A549 (cell line): ENCODE results near the gene GARNL3. TPM values are rescaled to one million over a fixed set of nuclear protein-coding genes. Genes with fewer than 3 reads are reported as not detected.

Source experiments
- ATAC-seq, 2 experiments: fragments of 200-7000 bp in 1 of 2; fragments of >200 bp in 1 of 2; cut with Nextera tagmentation in 1 of 2; cut with Tn5 transposase in 1 of 2; 3 replicates each; pipeline versions ENCODE4 v1.8.0 to v1.9.1; 2018 to 2020; ENCODE audit warnings: mild to moderate bottlenecking in 1 of 2, moderate library complexity in 1 of 2
- CTCF ChIA-PET: fragments of 300-600 bp; sonication (Branson Sonifier 250); formaldehyde crosslinking; extraction: SDS; loops from one replicate; lab custom pipeline; 2021; ENCODE audit warnings: antibody characterized with exemption, inconsistent platforms; lab: Yijun Ruan, JAX
- POLR2A ChIA-PET: fragments of 350-600 bp; formaldehyde crosslinking; extraction: SDS; loops from one replicate; lab custom pipeline; 2021; ENCODE audit warnings: antibody characterized with exemption, inconsistent platforms; lab: Yijun Ruan, JAX
- DNase-seq, 2 experiments: peaks; one replicate each; pipeline versions ENCODE4 v3.0.0 to v3.0.0-alpha.2; 2011 to 2016; ENCODE audit warnings: low read depth in 1 of 2, low spot score in 1 of 2
- FAIRE-seq: peaks from 2 replicates; lab custom pipeline; 2011; peaks lifted over from hg19 to GRCh38; lab: Jason Lieb, UNC
- H3K27ac ChIP-seq, 2 experiments: fragments of >200 bp; sonication (Bioruptor Twin); formaldehyde crosslinking; 3 replicates each; pipeline ENCODE4 v1.5.1; 2016 to 2017
- H3K4me1 ChIP-seq: fragments of >200 bp; sonication (Bioruptor Twin); formaldehyde crosslinking; 3 replicates; pipeline ENCODE4 v1.6.1; 2016
- H3K4me2 ChIP-seq: fragments of >200 bp; sonication (Bioruptor Twin); formaldehyde crosslinking; 3 replicates; pipeline ENCODE4 v1.6.1; 2016
- H3K4me3 ChIP-seq: fragments of >200 bp; sonication (Bioruptor Twin); formaldehyde crosslinking; 3 replicates; pipeline ENCODE4 v1.5.1; 2016
- H3K9me3 ChIP-seq: fragments of >200 bp; sonication (Bioruptor Twin); formaldehyde crosslinking; 3 replicates; pipeline ENCODE4 v1.6.1; 2016
- BCL3 ChIP-seq: fragments of >200 bp; sonication (Bioruptor Twin); formaldehyde crosslinking; IDR thresholded peaks from 3 replicates; pipeline ENCODE4 v1.6.1; 2016
- CBX8 ChIP-seq: fragments of 200-600 bp; sonication (generic); IDR thresholded peaks from 2 replicates; pipeline ENCODE4 v1.6.1; 2016
- CEBPB ChIP-seq, 2 experiments: fragments of >200 bp in 1 of 2; sonication (Bioruptor Twin) in 1 of 2; formaldehyde crosslinking in 1 of 2; IDR thresholded peaks; 2 replicates each; pipeline ENCODE4 v1.6.1; 2012 to 2016
- CHD2 ChIP-seq: fragments of 150-350 bp; IDR thresholded peaks from 2 replicates; pipeline ENCODE4 v1.6.1; 2014; ENCODE audit warnings: low read length; ENCODE audit not compliant: partially characterized antibody
- CHD4 ChIP-seq: fragments of 200-600 bp; sonication (generic); IDR thresholded peaks from 2 replicates; pipeline ENCODE4 v1.6.1; 2016; ENCODE audit warnings: antibody characterized with exemption, mild to moderate bottlenecking, borderline replicate concordance
- EHMT2 ChIP-seq: fragments of 200-600 bp; sonication (generic); IDR thresholded peaks from 2 replicates; pipeline ENCODE4 v1.6.1; 2016; ENCODE audit warnings: antibody characterized with exemption, low read depth, mild to moderate bottlenecking, moderate library complexity
- FOSL2 ChIP-seq, 2 experiments: fragments of 450-650 bp in 1 of 2; fragments of >200 bp in 1 of 2; sonication (Bioruptor Twin) in 1 of 2; formaldehyde crosslinking; IDR thresholded peaks; 2 replicates each; pipeline versions ENCODE4 v1.5.0 to v1.6.1; 2016 to 2020; ENCODE audit warnings: mild to moderate bottlenecking in 1 of 2, moderate library complexity in 1 of 2
- FOXS1 ChIP-seq: fragments of 250-450 bp; sonication (Bioruptor Pico); IDR thresholded peaks from 2 replicates; pipeline ENCODE4 v1.5.0; 2020; ENCODE audit warnings: mild to moderate bottlenecking, moderate library complexity
- HDAC2 ChIP-seq: fragments of 200-600 bp; sonication (generic); IDR thresholded peaks from 2 replicates; pipeline ENCODE4 v1.6.1; 2016
- HEYL ChIP-seq: fragments of 250-450 bp; sonication (Bioruptor Pico); IDR thresholded peaks from 2 replicates; pipeline ENCODE4 v1.8.0; 2021; ENCODE audit warnings: mild to moderate bottlenecking, moderate library complexity
- HOXA7 ChIP-seq: fragments of 250-450 bp; sonication (Bioruptor Pico); IDR thresholded peaks from 2 replicates; pipeline ENCODE4 v1.5.0; 2020; ENCODE audit warnings: mild to moderate bottlenecking, moderate library complexity
- HOXB13 ChIP-seq: fragments of 250-450 bp; sonication (Bioruptor Pico); IDR thresholded peaks from 2 replicates; pipeline ENCODE4 v1.5.0; 2020; ENCODE audit warnings: low read depth, mild to moderate bottlenecking, moderate library complexity
- KDM1A ChIP-seq: fragments of 200-600 bp; sonication (generic); IDR thresholded peaks from 2 replicates; pipeline ENCODE4 v1.6.1; 2016; ENCODE audit warnings: low read depth, mild to moderate bottlenecking
- KDM5A ChIP-seq: fragments of 200-600 bp; sonication (generic); IDR thresholded peaks from 2 replicates; pipeline ENCODE4 v1.6.1; 2016; ENCODE audit warnings: antibody characterized with exemption, mild to moderate bottlenecking
- MAFK ChIP-seq: fragments of 450-650 bp; IDR thresholded peaks from 2 replicates; pipeline ENCODE4 v1.6.1; 2014; ENCODE audit not compliant: partially characterized antibody
- MAZ ChIP-seq: fragments of 150-350 bp; IDR thresholded peaks from 2 replicates; pipeline ENCODE4 v1.6.1; 2014; ENCODE audit warnings: antibody characterized with exemption, low read depth, low read length, borderline replicate concordance
- NFE2L2 ChIP-seq: fragments of 150-350 bp; conservative IDR thresholded peaks from 2 replicates; pipeline ENCODE4 v1.6.1; 2014; ENCODE audit warnings: low read length
- NPAS2 ChIP-seq: fragments of 250-450 bp; sonication (Bioruptor Pico); IDR thresholded peaks from 2 replicates; pipeline ENCODE4 v1.8.0; 2022; ENCODE audit warnings: mild to moderate bottlenecking, moderate library complexity, borderline replicate concordance
- POLR2A ChIP-seq: IDR thresholded peaks from 2 replicates; pipeline ENCODE4 v1.6.1; 2012; ENCODE audit warnings: mild to moderate bottlenecking, low read length
- RAD21 ChIP-seq, 2 experiments: fragments of >200 bp in 1 of 2; sonication (Bioruptor Twin) in 1 of 2; formaldehyde crosslinking in 1 of 2; IDR thresholded peaks in 1 of 2; conservative IDR thresholded peaks in 1 of 2; 2 replicates in 1 of 2; 3 replicates in 1 of 2; pipeline ENCODE4 v1.6.1; 2012 to 2018; ENCODE audit warnings: inconsistent platforms in 1 of 2
- SMC3 ChIP-seq: fragments of >200 bp; sonication (Bioruptor Twin); formaldehyde crosslinking; IDR thresholded peaks from 3 replicates; pipeline ENCODE4 v1.6.1; 2018; ENCODE audit warnings: inconsistent platforms
- SREBF2 ChIP-seq: fragments of 450-650 bp; IDR thresholded peaks from 2 replicates; pipeline ENCODE4 v1.6.1; 2014; ENCODE audit warnings: mild to moderate bottlenecking, moderate library complexity
- TFCP2L1 ChIP-seq: fragments of 250-450 bp; sonication (Bioruptor Pico); IDR thresholded peaks from 2 replicates; pipeline ENCODE4 v1.5.0; 2021; ENCODE audit warnings: mild to moderate bottlenecking
- TP53 ChIP-seq: fragments of 250-450 bp; sonication (Bioruptor Pico); IDR thresholded peaks from 2 replicates; pipeline ENCODE4 v1.5.0; 2021; ENCODE audit warnings: mild to moderate bottlenecking, moderate library complexity
- ZC3H11A ChIP-seq: fragments of 450-650 bp; IDR thresholded peaks from 2 replicates; pipeline ENCODE4 v1.6.1; 2014; ENCODE audit warnings: antibody characterized with exemption, mild to moderate bottlenecking
- ZFP36 ChIP-seq: fragments of 450-650 bp; IDR thresholded peaks from 2 replicates; pipeline ENCODE4 v1.6.1; 2014; ENCODE audit warnings: borderline replicate concordance; ENCODE audit not compliant: partially characterized antibody
- ZSCAN20 ChIP-seq: fragments of 250-450 bp; sonication (Bioruptor Pico); IDR thresholded peaks from 2 replicates; pipeline ENCODE4 v1.8.0; 2022; ENCODE audit warnings: mild to moderate bottlenecking, moderate library complexity
- WGBS: methylation state at CpG from one replicate; pipeline ENCODE4 v1.1.6; 2017; ENCODE audit errors: missing lambda C conversion rate; 5-methylcytosine and 5-hydroxymethylcytosine counted together
- polyA plus RNA-seq, 4 experiments: library from polyadenylated mRNA; depleted of rRNA in 3 of 4; stranded (reverse); fragments of >200 nt; fragmentation: RNase III in 1 of 4; extraction: RNeasy Plus Mini Kit Qiagen cat#74134 plus additional on column Dnase treatment in 1 of 4; gene quantifications; 2 replicates in 3 of 4; 3 replicates in 1 of 4; pipeline ENCODE4 v1.2.3, GENCODE V29; 2011 to 2017
- TF ChIP-seq, protein P1 (sequence below): fragments of 250-450 bp; sonication (Bioruptor Pico); IDR thresholded peaks from 2 replicates; pipeline ENCODE4 v1.5.0; 2021; ENCODE audit warnings: mild to moderate bottlenecking, moderate library complexity, borderline replicate concordance
- TF ChIP-seq, protein P2 (sequence below): fragments of 250-450 bp; sonication (Bioruptor Pico); IDR thresholded peaks from 2 replicates; pipeline ENCODE4 v1.5.0; 2020; ENCODE audit warnings: low read depth, mild to moderate bottlenecking, moderate library complexity
- TF ChIP-seq, protein P3 (sequence below): fragments of 450-650 bp; IDR thresholded peaks from 2 replicates; pipeline ENCODE4 v1.6.1; 2014; ENCODE audit warnings: antibody characterized with exemption
- TF ChIP-seq, protein P4 (sequence below): fragments of >200 bp; sonication (Bioruptor Twin); formaldehyde crosslinking; IDR thresholded peaks from 3 replicates; pipeline ENCODE4 v1.5.1; 2016

The GARNL3 gene
- polyA plus RNA-seq, 2 of the 4 experiments (the other 2 are of a cell fraction): 2.9 to 5.1 TPM

DNA sequence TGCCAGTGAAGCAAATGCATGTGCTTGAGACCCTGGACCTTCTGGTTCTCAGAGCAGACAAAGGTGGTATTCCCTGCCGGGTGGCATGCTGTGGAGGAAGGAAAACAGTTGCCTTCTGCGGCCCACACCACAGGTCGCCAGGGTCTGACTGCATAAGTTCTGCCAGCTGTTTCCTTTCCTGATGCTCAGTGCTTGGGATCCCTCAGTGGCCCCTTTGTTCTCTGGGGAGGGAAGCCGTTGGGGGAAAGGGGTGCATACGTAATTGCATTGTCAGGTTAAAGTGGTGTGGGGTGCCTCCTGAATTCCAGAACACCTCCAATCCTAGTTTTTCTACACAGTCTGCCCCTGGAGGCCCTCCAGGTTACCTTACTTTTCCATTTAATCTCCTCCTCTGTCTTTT lies 89.3 kb downstream of the GARNL3 start:
- ChIA-PET CTCF (interaction anchor here (0.6 to 1.9 kb wide), 3 partner anchors 9 to 660 kb away, joined by 3 to 5 read pairs (median 4); no protein-coding TSS in a partner anchor), POLR2A (no interaction called here)
- ATAC-seq (no peak), DNase-seq (no peak), FAIRE-seq (no peak)
- TF ChIP-seq HOXA7 (no peak), CEBPB (IDR thresholded peaks at IDR 0.05) (no peak), RAD21 (conservative IDR thresholded peaks at IDR 0.05 in 1 of 2, IDR thresholded peaks at IDR 0.05 in 1 of 2) (no peak), TFCP2L1 (CRISPR knock-in tag) (no peak), NPAS2 (CRISPR knock-in tag) (no peak), SMC3 (no peak), HEYL (CRISPR knock-in tag) (no peak), SREBF2 (no peak), EHMT2 (no peak), CBX8 (no peak), POLR2A (no peak), KDM5A (no peak), NFE2L2 (no peak), ZC3H11A (no peak), ZSCAN20 (CRISPR knock-in tag) (no peak)
- TF ChIP-seq, protein P1, sequence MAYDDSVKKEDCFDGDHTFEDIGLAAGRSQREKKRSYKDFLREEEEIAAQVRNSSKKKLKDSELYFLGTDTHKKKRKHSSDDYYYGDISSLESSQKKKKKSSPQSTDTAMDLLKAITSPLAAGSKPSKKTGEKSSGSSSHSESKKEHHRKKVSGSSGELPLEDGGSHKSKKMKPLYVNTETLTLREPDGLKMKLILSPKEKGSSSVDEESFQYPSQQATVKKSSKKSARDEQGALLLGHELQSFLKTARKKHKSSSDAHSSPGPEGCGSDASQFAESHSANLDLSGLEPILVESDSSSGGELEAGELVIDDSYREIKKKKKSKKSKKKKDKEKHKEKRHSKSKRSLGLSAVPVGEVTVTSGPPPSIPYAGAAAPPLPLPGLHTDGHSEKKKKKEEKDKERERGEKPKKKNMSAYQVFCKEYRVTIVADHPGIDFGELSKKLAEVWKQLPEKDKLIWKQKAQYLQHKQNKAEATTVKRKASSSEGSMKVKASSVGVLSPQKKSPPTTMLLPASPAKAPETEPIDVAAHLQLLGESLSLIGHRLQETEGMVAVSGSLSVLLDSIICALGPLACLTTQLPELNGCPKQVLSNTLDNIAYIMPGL: no peak
- TF ChIP-seq, protein P2, sequence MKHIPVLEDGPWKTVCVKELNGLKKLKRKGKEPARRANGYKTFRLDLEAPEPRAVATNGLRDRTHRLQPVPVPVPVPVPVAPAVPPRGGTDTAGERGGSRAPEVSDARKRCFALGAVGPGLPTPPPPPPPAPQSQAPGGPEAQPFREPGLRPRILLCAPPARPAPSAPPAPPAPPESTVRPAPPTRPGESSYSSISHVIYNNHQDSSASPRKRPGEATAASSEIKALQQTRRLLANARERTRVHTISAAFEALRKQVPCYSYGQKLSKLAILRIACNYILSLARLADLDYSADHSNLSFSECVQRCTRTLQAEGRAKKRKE: no peak
- H3K4me1 ChIP-seq: no peaks in the 10 kb centered on the region
- WGBS: 73% methylated on average over 5 of the region's 5 CpGs
- no peak overlapping the region for H3K4me2 ChIP-seq
- H3K4me3 ChIP-seq: no peak overlapping the region
- no peak overlapping the region for H3K27ac ChIP-seq
- no peaks in the 10 kb centered on the region for H3K9me3 ChIP-seq

GRCh38 chr9:127356906-127357305 lies 92.3 kb downstream of the GARNL3 start:
- Histone ChIP-seq H3K9me3 (no peaks in the 10 kb centered on the region), H3K4me2 (no peak overlapping the region)
- DNase-seq: no peak
- TF ChIP-seq TFCP2L1 (CRISPR knock-in tag) (no peak), ZFP36 (no peak), BCL3 (no peak), NPAS2 (CRISPR knock-in tag) (no peak), HEYL (CRISPR knock-in tag) (no peak), CHD2 (no peak), FOSL2 (IDR thresholded peaks at IDR 0.05) (no peak), FOSL2 (CRISPR knock-in tag; IDR thresholded peaks at IDR 0.05) (no peak), KDM1A (no peak), MAFK (no peak), SREBF2 (no peak), FOXS1 (no peak), HDAC2 (no peak), MAZ (no peak), POLR2A (no peak), TP53 (CRISPR knock-in tag) (no peak), CBX8 (no peak), CHD4 (no peak), HOXB13 (CRISPR knock-in tag) (no peak)
- TF ChIP-seq, protein P3, sequence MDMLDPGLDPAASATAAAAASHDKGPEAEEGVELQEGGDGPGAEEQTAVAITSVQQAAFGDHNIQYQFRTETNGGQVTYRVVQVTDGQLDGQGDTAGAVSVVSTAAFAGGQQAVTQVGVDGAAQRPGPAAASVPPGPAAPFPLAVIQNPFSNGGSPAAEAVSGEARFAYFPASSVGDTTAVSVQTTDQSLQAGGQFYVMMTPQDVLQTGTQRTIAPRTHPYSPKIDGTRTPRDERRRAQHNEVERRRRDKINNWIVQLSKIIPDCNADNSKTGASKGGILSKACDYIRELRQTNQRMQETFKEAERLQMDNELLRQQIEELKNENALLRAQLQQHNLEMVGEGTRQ: no peak
- TF ChIP-seq, protein P4, sequence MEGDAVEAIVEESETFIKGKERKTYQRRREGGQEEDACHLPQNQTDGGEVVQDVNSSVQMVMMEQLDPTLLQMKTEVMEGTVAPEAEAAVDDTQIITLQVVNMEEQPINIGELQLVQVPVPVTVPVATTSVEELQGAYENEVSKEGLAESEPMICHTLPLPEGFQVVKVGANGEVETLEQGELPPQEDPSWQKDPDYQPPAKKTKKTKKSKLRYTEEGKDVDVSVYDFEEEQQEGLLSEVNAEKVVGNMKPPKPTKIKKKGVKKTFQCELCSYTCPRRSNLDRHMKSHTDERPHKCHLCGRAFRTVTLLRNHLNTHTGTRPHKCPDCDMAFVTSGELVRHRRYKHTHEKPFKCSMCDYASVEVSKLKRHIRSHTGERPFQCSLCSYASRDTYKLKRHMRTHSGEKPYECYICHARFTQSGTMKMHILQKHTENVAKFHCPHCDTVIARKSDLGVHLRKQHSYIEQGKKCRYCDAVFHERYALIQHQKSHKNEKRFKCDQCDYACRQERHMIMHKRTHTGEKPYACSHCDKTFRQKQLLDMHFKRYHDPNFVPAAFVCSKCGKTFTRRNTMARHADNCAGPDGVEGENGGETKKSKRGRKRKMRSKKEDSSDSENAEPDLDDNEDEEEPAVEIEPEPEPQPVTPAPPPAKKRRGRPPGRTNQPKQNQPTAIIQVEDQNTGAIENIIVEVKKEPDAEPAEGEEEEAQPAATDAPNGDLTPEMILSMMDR: no peak
- TF ChIP-seq, all 56 proteins: peak for 0
- Histone ChIP-seq H3K4me1 (no peaks in the 10 kb centered on the region), H3K27ac (no peak overlapping the region), H3K4me3 (no peak overlapping the region)
- no peak for FAIRE-seq
- ChIA-PET CTCF (interaction anchor here (1.0 to 1.6 kb wide), 5 partner anchors 13 to 73 kb away, joined by 3 to 6 read pairs (median 3); partner anchors contain the start of gene SLC2A8), POLR2A (no interaction called here)
- WGBS: 72% methylated on average over 4 of the region's 4 CpGs
- ATAC-seq: no peak
